ENCODE measurements around the gene SPRR5.

- TF ChIP-seq POLR2A (IDR thresholded peaks at IDR 0.05; ENCODE audit: low read length) (no peak), GATA1 (IDR thresholded peaks at IDR 0.05; ENCODE audit: low read depth, low read length) (no peak)
Observed at GRCh38 chr1:152906023-152906565, 40.9 kb upstream of the SPRR5 start.
